HepG2 (cell line): ENCODE data around the gene DPEP3. TPM values are rescaled to one million over a fixed set of nuclear protein-coding genes. Genes with fewer than 3 reads are reported as not detected.
A peak's percentile ranks its signal among the peaks of the same experiment; 100 is the strongest.

Source experiments
- ARHGAP35 ChIP-seq: sonication (generic); formaldehyde crosslinking; IDR thresholded peaks from 2 replicates; pipeline ENCODE4 v1.9.0; 2022; ENCODE audit warnings: mild to moderate bottlenecking, inconsistent platforms, moderate library complexity, missing genetic modification reagents, borderline replicate concordance
- CEBPB ChIP-seq: IDR thresholded peaks from 2 replicates; pipeline ENCODE4 v1.6.1; 2011; ENCODE audit warnings: low read depth, low read length, improper control_type of control experiment, borderline replicate concordance
- CREM ChIP-seq, 2 experiments: sonication (generic) in 1 of 2; formaldehyde crosslinking in 1 of 2; IDR thresholded peaks; 2 replicates each; pipeline versions ENCODE4 v1.4.0 to v1.6.1; 2016 to 2020; ENCODE audit warnings: antibody characterized with exemption in 1 of 2, mild to moderate bottlenecking in 1 of 2, missing genetic modification reagents in 1 of 2
- ERF ChIP-seq: IDR thresholded peaks from 2 replicates; pipeline ENCODE4 v1.6.1; 2018; ENCODE audit warnings: missing biosample characterization, missing genetic modification reagents
- FLYWCH1 ChIP-seq: sonication (generic); formaldehyde crosslinking; IDR thresholded peaks from 2 replicates; pipeline ENCODE4 v1.8.1; 2023; ENCODE audit warnings: mild to moderate bottlenecking, missing genetic modification reagents
- KDM1A ChIP-seq: IDR thresholded peaks from 2 replicates; pipeline ENCODE4 v1.6.1; 2016; ENCODE audit warnings: missing compliant biosample characterization
- NFIC ChIP-seq: IDR thresholded peaks from 2 replicates; pipeline ENCODE4 v1.6.1; 2012; ENCODE audit warnings: mild to moderate bottlenecking, low read length, inconsistent platforms
- PBX3 ChIP-seq: sonication (generic); formaldehyde crosslinking; IDR thresholded peaks from 2 replicates; pipeline ENCODE4 v1.8.1; 2023; ENCODE audit warnings: missing genetic modification reagents, inconsistent platforms, borderline replicate concordance
- POLR2A ChIP-seq, 2 experiments: IDR thresholded peaks; 2 replicates each; pipeline ENCODE4 v1.6.1; 2011; ENCODE audit warnings: low read depth in 2 of 2, low read length in 2 of 2, mild to moderate bottlenecking in 1 of 2, moderate library complexity in 1 of 2; ENCODE audit not compliant: insufficient read depth in 1 of 2
- POLR2G ChIP-seq: fragments of 200-400 bp; formaldehyde crosslinking; IDR thresholded peaks from 2 replicates; pipeline ENCODE4 v1.6.1; 2018; ENCODE audit warnings: mild to moderate bottlenecking, low read depth, low read length, moderate library complexity
- RXRB ChIP-seq: IDR thresholded peaks from 2 replicates; pipeline ENCODE4 v1.6.1; 2016; ENCODE audit warnings: borderline replicate concordance, missing genetic modification reagents, missing compliant biosample characterization
- SMYD3 ChIP-seq: sonication (generic); formaldehyde crosslinking; IDR thresholded peaks from 2 replicates; pipeline ENCODE4 v1.8.1; 2023; ENCODE audit warnings: mild to moderate bottlenecking, missing genetic modification reagents
- U2AF2 ChIP-seq: fragments of 200-400 bp; formaldehyde crosslinking; IDR thresholded peaks from 2 replicates; pipeline ENCODE4 v1.6.1; 2017; ENCODE audit warnings: low read depth, mild to moderate bottlenecking, low read length
- YEATS2 ChIP-seq: sonication (generic); formaldehyde crosslinking; IDR thresholded peaks from 2 replicates; pipeline ENCODE4 v1.4.0; 2020; ENCODE audit warnings: missing genetic modification reagents, borderline replicate concordance
- ZBTB7B ChIP-seq: sonication (generic); formaldehyde crosslinking; IDR thresholded peaks from 2 replicates; pipeline ENCODE4 v1.4.0; 2020; ENCODE audit warnings: missing genetic modification reagents
- ZNF180 ChIP-seq: sonication (generic); formaldehyde crosslinking; IDR thresholded peaks from 2 replicates; pipeline ENCODE4 v1.4.0; 2020; ENCODE audit warnings: low read depth, missing genetic modification reagents, borderline replicate concordance
- ZNF652 ChIP-seq: IDR thresholded peaks from 2 replicates; pipeline ENCODE4 v1.6.1; 2016; ENCODE audit warnings: low read depth, borderline replicate concordance
- ZNF704 ChIP-seq: sonication (generic); formaldehyde crosslinking; IDR thresholded peaks from 2 replicates; pipeline ENCODE4 v1.8.1; 2023; ENCODE audit warnings: mild to moderate bottlenecking, inconsistent platforms, moderate library complexity, missing genetic modification reagents, borderline replicate concordance
- ZNF781 ChIP-seq: sonication (generic); formaldehyde crosslinking; IDR thresholded peaks from 2 replicates; pipeline ENCODE4 v1.5.1; 2020; ENCODE audit warnings: borderline replicate concordance, mild to moderate bottlenecking, missing genetic modification reagents; ENCODE audit errors: not compliant biosample characterization
- ZNF839 ChIP-seq: sonication (generic); formaldehyde crosslinking; IDR thresholded peaks from 2 replicates; pipeline ENCODE4 v1.4.0; 2020; ENCODE audit warnings: missing genetic modification reagents, mild to moderate bottlenecking, borderline replicate concordance
- ZSCAN21 ChIP-seq: sonication (generic); formaldehyde crosslinking; IDR thresholded peaks from 2 replicates; pipeline ENCODE4 v1.8.0; 2022; ENCODE audit warnings: mild to moderate bottlenecking, missing genetic modification reagents, moderate library complexity, borderline replicate concordance
- polyA plus RNA-seq, 8 experiments: library from polyadenylated mRNA; depleted of rRNA in 3 of 8; stranded (reverse) in 7 of 8; unstranded in 1 of 8; fragments of >200 nt; fragmentation: Illumina TruSeq in 4 of 8; extraction: Trizol in 4 of 8; gene quantifications; 2 replicates each; pipeline versions ENCODE4 v1.2.1 to v1.2.3, GENCODE V29; 2011 to 2016; ENCODE audit warnings: low read depth in 4 of 8, missing spikeins in 1 of 8, mixed read lengths in 1 of 8; ENCODE audit not compliant: insufficient read depth in 1 of 8
- total RNA-seq, 5 experiments: library from RNA; depleted of rRNA; stranded (reverse); fragments of >200 nt; fragmentation: Illumina TruSeq; extraction: Trizol; gene quantifications; 2 replicates each; pipeline ENCODE4 v1.2.3, GENCODE V29; 2016; ENCODE audit warnings: low read depth in 1 of 5
- TF ChIP-seq, protein P1 (sequence below): sonication (generic); formaldehyde crosslinking; conservative IDR thresholded peaks from 2 replicates; pipeline ENCODE4 v1.4.0; 2020; ENCODE audit warnings: missing genetic modification reagents
- TF ChIP-seq, protein P2 (sequence below): sonication (generic); formaldehyde crosslinking; IDR thresholded peaks from 2 replicates; pipeline ENCODE4 v1.4.0; 2020; ENCODE audit warnings: missing genetic modification reagents

DPEP3 gene
- total and polyA plus RNA-seq, 2 of the 13 experiments (the other 11 are each of a cell fraction or from before 2014, with no cell fraction given), result not detected

- TF ChIP-seq POLR2G, result no peak; the same call in 1 of the 2 replicates
- TF ChIP-seq ARHGAP35 (CRISPR knock-in tag), result 0 out of 2 replicates have a peak, but pooled peaks have one; percentile 24
- TF ChIP-seq ZBTB7B (CRISPR knock-in tag), result 0 out of 2 replicates have a peak, but pooled peaks have one; percentile 29
- no peak for TF ChIP-seq ZNF839 (CRISPR knock-in tag)
- no peak for TF ChIP-seq KDM1A
- TF ChIP-seq CREM (IDR thresholded peaks at IDR 0.05), result no peak
- no peak for TF ChIP-seq CREM (CRISPR knock-in tag; IDR thresholded peaks at IDR 0.05)
- TF ChIP-seq ZNF704 (CRISPR knock-in tag), result peak; percentile 84; the same call in 1 of the 2 replicates
- TF ChIP-seq POLR2A (IDR thresholded peaks at IDR 0.05; ENCODE audit: insufficient read depth in 1 of 2, low read depth in 2 of 2, low read length in 2 of 2), result peak; percentile 12 to 58; a peak in 2 of 4 replicates
- no peak for TF ChIP-seq U2AF2
- TF ChIP-seq PBX3, result no peak
- no peak for TF ChIP-seq ZNF652
- TF ChIP-seq, protein P1, sequence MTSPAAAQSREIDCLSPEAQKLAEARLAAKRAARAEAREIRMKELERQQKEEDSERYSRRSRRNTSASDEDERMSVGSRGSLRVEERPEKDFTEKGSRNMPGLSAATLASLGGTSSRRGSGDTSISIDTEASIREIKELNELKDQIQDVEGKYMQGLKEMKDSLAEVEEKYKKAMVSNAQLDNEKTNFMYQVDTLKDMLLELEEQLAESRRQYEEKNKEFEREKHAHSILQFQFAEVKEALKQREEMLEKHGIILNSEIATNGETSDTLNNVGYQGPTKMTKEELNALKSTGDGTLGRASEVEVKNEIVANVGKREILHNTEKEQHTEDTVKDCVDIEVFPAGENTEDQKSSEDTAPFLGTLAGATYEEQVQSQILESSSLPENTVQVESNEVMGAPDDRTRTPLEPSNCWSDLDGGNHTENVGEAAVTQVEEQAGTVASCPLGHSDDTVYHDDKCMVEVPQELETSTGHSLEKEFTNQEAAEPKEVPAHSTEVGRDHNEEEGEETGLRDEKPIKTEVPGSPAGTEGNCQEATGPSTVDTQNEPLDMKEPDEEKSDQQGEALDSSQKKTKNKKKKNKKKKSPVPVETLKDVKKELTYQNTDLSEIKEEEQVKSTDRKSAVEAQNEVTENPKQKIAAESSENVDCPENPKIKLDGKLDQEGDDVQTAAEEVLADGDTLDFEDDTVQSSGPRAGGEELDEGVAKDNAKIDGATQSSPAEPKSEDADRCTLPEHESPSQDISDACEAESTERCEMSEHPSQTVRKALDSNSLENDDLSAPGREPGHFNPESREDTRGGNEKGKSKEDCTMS, result no peak
- TF ChIP-seq ZSCAN21 (CRISPR knock-in tag), result no peak
- TF ChIP-seq FLYWCH1 (CRISPR knock-in tag), result no peak
- TF ChIP-seq ZNF781, result peak; percentile 68
- no peak for TF ChIP-seq ZNF180 (CRISPR knock-in tag)
- TF ChIP-seq, protein P2, sequence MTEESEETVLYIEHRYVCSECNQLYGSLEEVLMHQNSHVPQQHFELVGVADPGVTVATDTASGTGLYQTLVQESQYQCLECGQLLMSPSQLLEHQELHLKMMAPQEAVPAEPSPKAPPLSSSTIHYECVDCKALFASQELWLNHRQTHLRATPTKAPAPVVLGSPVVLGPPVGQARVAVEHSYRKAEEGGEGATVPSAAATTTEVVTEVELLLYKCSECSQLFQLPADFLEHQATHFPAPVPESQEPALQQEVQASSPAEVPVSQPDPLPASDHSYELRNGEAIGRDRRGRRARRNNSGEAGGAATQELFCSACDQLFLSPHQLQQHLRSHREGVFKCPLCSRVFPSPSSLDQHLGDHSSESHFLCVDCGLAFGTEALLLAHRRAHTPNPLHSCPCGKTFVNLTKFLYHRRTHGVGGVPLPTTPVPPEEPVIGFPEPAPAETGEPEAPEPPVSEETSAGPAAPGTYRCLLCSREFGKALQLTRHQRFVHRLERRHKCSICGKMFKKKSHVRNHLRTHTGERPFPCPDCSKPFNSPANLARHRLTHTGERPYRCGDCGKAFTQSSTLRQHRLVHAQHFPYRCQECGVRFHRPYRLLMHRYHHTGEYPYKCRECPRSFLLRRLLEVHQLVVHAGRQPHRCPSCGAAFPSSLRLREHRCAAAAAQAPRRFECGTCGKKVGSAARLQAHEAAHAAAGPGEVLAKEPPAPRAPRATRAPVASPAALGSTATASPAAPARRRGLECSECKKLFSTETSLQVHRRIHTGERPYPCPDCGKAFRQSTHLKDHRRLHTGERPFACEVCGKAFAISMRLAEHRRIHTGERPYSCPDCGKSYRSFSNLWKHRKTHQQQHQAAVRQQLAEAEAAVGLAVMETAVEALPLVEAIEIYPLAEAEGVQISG (CRISPR knock-in tag), result peak; percentile 50; the same call in 1 of the 2 replicates
- no peak for TF ChIP-seq RXRB (CRISPR knock-in tag)
- no peak for TF ChIP-seq SMYD3 (CRISPR knock-in tag)
- TF ChIP-seq NFIC, result no peak
- no peak for TF ChIP-seq CEBPB
- peak; percentile 33; the same call in 1 of the 2 replicates for TF ChIP-seq ERF (CRISPR knock-in tag)
- TF ChIP-seq YEATS2 (CRISPR knock-in tag), result no peak
These were observed 13.6 kb downstream of the DPEP3 start (continued) for GRCh38 chr16:67966549-67967182.
